WTC11 (cell line): ENCODE data around the gene BMPR1B. TPM values are rescaled to one million over a fixed set of nuclear protein-coding genes. Genes with fewer than 3 reads are reported as not detected.

Experiments
- ATAC-seq: fragments of 200-7000 bp; cut with Tn5 transposase; 2 replicates; pipeline ENCODE4 v1.10.0; 2021; ENCODE audit warnings: mild to moderate bottlenecking, moderate library complexity
- CTCF ChIA-PET: fragments of 300-600 bp; sonication (Branson Sonifier 250); formaldehyde crosslinking; loops from one replicate; lab custom pipeline; 2021; ENCODE audit warnings: antibody characterized with exemption; lab: Charles Lee
- POLR2A ChIA-PET: fragments of 350-600 bp; sonication (Branson Sonifier 250); formaldehyde crosslinking; loops from one replicate; lab custom pipeline; 2021; ENCODE audit warnings: antibody characterized with exemption; lab: Charles Lee
- DNase-seq: peaks from one replicate; pipeline ENCODE4 v3.0.0; 2021; ENCODE audit warnings: low spot score
- H3K27ac Mint-ChIP-seq: 2 replicates; pipeline ENCODE4 v1.8.0; 2021; ENCODE audit warnings: mixed read lengths
- H3K27me3 Mint-ChIP-seq: 2 replicates; pipeline ENCODE4 v1.8.0; 2021; ENCODE audit warnings: low read depth, mild to moderate bottlenecking, moderate library complexity, mixed read lengths
- H3K36me3 Mint-ChIP-seq: 2 replicates; pipeline ENCODE4 v1.8.0; 2021; ENCODE audit warnings: mixed read lengths
- H3K4me1 Mint-ChIP-seq: 2 replicates; pipeline ENCODE4 v1.8.0; 2022; ENCODE audit warnings: mixed read lengths
- H3K4me3 Mint-ChIP-seq: 2 replicates; pipeline ENCODE4 v1.8.0; 2021; ENCODE audit warnings: mild to moderate bottlenecking, moderate library complexity, mixed read lengths
- H3K9me3 Mint-ChIP-seq: 2 replicates; pipeline ENCODE4 v1.8.0; 2021; ENCODE audit warnings: mixed read lengths
- ATF1 ChIP-seq: sonication (generic); formaldehyde crosslinking; IDR thresholded peaks from 2 replicates; pipeline ENCODE4 v1.8.1; 2023; ENCODE audit warnings: mild to moderate bottlenecking, moderate library complexity, missing genetic modification reagents
- CREB1 ChIP-seq: sonication (generic); formaldehyde crosslinking; IDR thresholded peaks from 2 replicates; pipeline ENCODE4 v1.8.0; 2023; ENCODE audit warnings: mild to moderate bottlenecking, missing genetic modification reagents
- ESRRA ChIP-seq: sonication (generic); formaldehyde crosslinking; IDR thresholded peaks from 2 replicates; pipeline ENCODE4 v1.8.1; 2022; ENCODE audit warnings: mild to moderate bottlenecking, missing genetic modification reagents, borderline replicate concordance
- FOXJ3 ChIP-seq: sonication (generic); formaldehyde crosslinking; IDR thresholded peaks from 2 replicates; pipeline ENCODE4 v1.9.0; 2021; ENCODE audit warnings: missing genetic modification reagents, mild to moderate bottlenecking, borderline replicate concordance
- FOXP1 ChIP-seq: sonication (generic); formaldehyde crosslinking; IDR thresholded peaks from 2 replicates; pipeline ENCODE4 v1.8.0; 2022; ENCODE audit warnings: missing genetic modification reagents, mild to moderate bottlenecking, moderate library complexity, borderline replicate concordance
- GTF2I ChIP-seq: fragments of 250-450 bp; sonication (Bioruptor Pico); conservative IDR thresholded peaks from 2 replicates; pipeline ENCODE4 v1.4.0; 2021; ENCODE audit warnings: mild to moderate bottlenecking
- KAT7 ChIP-seq: sonication (generic); formaldehyde crosslinking; IDR thresholded peaks from 2 replicates; pipeline ENCODE4 v1.8.1; 2023; ENCODE audit warnings: missing genetic modification reagents, mild to moderate bottlenecking, borderline replicate concordance
- NFE2L1 ChIP-seq: sonication (generic); formaldehyde crosslinking; IDR thresholded peaks from 2 replicates; pipeline ENCODE4 v1.8.1; 2023; ENCODE audit warnings: missing genetic modification reagents
- NFYB ChIP-seq: sonication (generic); formaldehyde crosslinking; conservative IDR thresholded peaks from 2 replicates; pipeline ENCODE4 v1.8.0; 2022; ENCODE audit warnings: low read depth, missing genetic modification reagents
- NR1H2 ChIP-seq: sonication (generic); formaldehyde crosslinking; IDR thresholded peaks from 2 replicates; pipeline ENCODE4 v1.9.0; 2021; ENCODE audit warnings: mild to moderate bottlenecking, moderate library complexity, missing genetic modification reagents
- OVOL2 ChIP-seq: fragments of 250-450 bp; sonication (Bioruptor Pico); IDR thresholded peaks from 2 replicates; pipeline ENCODE4 v1.9.0; 2021; ENCODE audit warnings: mild to moderate bottlenecking, borderline replicate concordance
- PRRX2 ChIP-seq: fragments of 250-450 bp; sonication (Bioruptor Pico); IDR thresholded peaks from 2 replicates; pipeline ENCODE4 v1.8.0; 2021; ENCODE audit warnings: mild to moderate bottlenecking
- RORB ChIP-seq: fragments of 250-450 bp; sonication (Bioruptor Pico); IDR thresholded peaks from 2 replicates; pipeline ENCODE4 v1.9.0; 2021; ENCODE audit warnings: mild to moderate bottlenecking
- ZNF317 ChIP-seq: sonication (generic); formaldehyde crosslinking; IDR thresholded peaks from 2 replicates; pipeline ENCODE4 v1.8.1; 2023; ENCODE audit warnings: low read depth, mild to moderate bottlenecking, moderate library complexity, missing genetic modification reagents, borderline replicate concordance
- ZNF423 ChIP-seq: fragments of 250-450 bp; sonication (Bioruptor Pico); IDR thresholded peaks from 2 replicates; pipeline ENCODE4 v2.1.2; 2022; ENCODE audit warnings: mild to moderate bottlenecking, moderate library complexity
- total RNA-seq: library from RNA; stranded (reverse); gene quantifications from 3 replicates; pipeline ENCODE4 v1.2.3, GENCODE V29; 2021
- TF ChIP-seq, protein P1 (sequence below): fragments of 200-600 bp; IDR thresholded peaks from 2 replicates; pipeline ENCODE4 v1.8.0; 2022; ENCODE audit warnings: antibody characterized with exemption
- TF ChIP-seq, protein P2 (sequence below): fragments of 250-450 bp; sonication (Bioruptor Pico); IDR thresholded peaks from 2 replicates; pipeline ENCODE4 v1.9.0; 2021; ENCODE audit warnings: mild to moderate bottlenecking
- TF ChIP-seq, protein P3 (sequence below): sonication (generic); formaldehyde crosslinking; IDR thresholded peaks from 2 replicates; pipeline ENCODE4 v1.8.1; 2022; ENCODE audit warnings: missing genetic modification reagents, borderline replicate concordance
- TF ChIP-seq, protein P4 (sequence below): fragments of 250-450 bp; sonication (Bioruptor Pico); conservative IDR thresholded peaks from 2 replicates; pipeline ENCODE4 v1.9.0; 2021; ENCODE audit warnings: mild to moderate bottlenecking
- TF ChIP-seq, protein P5 (sequence below): fragments of 250-450 bp; sonication (Bioruptor Pico); IDR thresholded peaks from 2 replicates; pipeline ENCODE4 v1.9.0; 2021; ENCODE audit warnings: mild to moderate bottlenecking
- TF ChIP-seq, protein P6 (sequence below): sonication (generic); formaldehyde crosslinking; IDR thresholded peaks from 2 replicates; pipeline ENCODE4 v1.8.1; 2023; ENCODE audit warnings: mild to moderate bottlenecking, missing genetic modification reagents, moderate library complexity
- TF ChIP-seq, protein P7 (sequence below): sonication (generic); formaldehyde crosslinking; IDR thresholded peaks from 2 replicates; pipeline ENCODE4 v1.8.0; 2022; ENCODE audit warnings: mild to moderate bottlenecking, missing genetic modification reagents

Gene BMPR1B
- total RNA-seq, 1 experiment from 2014 or later = 0.77 TPM

DNA sequence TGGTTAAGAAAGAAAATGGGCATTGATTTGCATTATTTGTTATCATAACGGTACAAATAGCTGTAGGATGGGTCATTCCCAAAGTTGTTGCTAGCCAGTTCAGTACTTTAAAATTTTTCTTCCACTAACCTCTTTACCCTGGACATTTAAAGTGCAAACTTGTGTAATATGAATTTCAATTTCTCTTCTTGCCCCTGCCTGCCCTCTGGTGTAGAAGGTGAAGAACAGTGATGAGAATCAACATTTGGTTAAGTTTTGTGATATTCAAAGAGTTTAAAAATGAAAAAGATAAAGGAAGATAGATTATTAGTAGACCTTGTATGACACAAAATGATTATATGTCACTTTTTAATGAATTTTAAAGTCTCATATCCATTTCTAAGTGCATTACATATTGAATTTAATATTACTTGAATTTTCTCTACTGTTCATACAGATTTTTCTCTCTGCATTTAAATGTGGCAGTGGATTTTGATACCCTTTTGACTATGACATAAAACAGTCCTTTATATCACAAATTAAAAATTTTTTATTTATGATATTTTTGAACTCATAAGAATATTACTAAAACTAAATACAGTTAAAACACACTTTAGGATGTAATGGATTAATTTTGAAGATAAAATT is 337.7 kb downstream of the BMPR1B start:
- CTCF ChIA-PET = no interaction called here
- TF ChIP-seq, protein P1, sequence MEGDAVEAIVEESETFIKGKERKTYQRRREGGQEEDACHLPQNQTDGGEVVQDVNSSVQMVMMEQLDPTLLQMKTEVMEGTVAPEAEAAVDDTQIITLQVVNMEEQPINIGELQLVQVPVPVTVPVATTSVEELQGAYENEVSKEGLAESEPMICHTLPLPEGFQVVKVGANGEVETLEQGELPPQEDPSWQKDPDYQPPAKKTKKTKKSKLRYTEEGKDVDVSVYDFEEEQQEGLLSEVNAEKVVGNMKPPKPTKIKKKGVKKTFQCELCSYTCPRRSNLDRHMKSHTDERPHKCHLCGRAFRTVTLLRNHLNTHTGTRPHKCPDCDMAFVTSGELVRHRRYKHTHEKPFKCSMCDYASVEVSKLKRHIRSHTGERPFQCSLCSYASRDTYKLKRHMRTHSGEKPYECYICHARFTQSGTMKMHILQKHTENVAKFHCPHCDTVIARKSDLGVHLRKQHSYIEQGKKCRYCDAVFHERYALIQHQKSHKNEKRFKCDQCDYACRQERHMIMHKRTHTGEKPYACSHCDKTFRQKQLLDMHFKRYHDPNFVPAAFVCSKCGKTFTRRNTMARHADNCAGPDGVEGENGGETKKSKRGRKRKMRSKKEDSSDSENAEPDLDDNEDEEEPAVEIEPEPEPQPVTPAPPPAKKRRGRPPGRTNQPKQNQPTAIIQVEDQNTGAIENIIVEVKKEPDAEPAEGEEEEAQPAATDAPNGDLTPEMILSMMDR = peak; percentile 19; the same call in 1 of the 2 replicates
- no peak for TF ChIP-seq ATF1 (CRISPR knock-in tag)
- TF ChIP-seq, all 79 proteins: peak for 1
- no peaks in the 10 kb centered on the region for H3K4me1 Mint-ChIP-seq
- no peak for DNase-seq
- H3K9me3 Mint-ChIP-seq = no peaks in the 10 kb centered on the region
- no peak overlapping the region for H3K27ac Mint-ChIP-seq
- no peak overlapping the region for H3K4me3 Mint-ChIP-seq
- no peaks in the 10 kb centered on the region for H3K27me3 Mint-ChIP-seq
- no peak for ATAC-seq
- POLR2A ChIA-PET = no interaction called here
- no peaks in the 10 kb centered on the region for H3K36me3 Mint-ChIP-seq

DNA sequence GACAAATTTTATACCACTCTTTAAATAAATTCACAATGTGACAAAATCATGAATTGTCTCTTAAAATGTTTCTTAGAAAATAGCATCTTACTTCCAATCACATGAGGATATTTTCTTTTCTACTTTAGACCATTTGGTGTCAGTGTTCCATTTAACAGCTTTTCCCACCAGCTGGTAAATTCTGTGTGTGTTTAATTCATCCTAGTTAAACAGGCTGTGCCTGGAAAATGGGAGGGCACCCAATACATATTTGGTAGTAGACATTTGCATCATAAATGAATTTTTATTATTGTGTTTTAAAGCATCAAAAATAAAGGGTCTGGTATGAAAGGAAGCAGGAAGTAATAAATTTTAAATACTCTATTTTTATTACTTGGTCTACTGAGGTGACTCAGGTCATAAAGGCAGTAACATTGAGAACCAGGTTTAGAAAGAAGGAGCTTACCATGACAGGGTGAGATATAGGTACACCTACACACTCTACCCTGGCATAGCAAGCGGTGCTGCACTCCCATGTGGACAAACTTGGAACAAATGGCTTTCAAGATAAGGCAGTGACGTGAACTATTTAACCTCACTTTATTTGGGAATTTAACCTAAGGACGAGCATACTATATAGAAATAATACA is 344.5 kb downstream of the BMPR1B start:
- TF ChIP-seq GTF2I (CRISPR knock-in tag) (no peak), OVOL2 (no peak), FOXJ3 (CRISPR knock-in tag) (no peak), NFE2L1 (CRISPR knock-in tag) (no peak), PRRX2 (CRISPR knock-in tag) (no peak)
- TF ChIP-seq, protein P2, sequence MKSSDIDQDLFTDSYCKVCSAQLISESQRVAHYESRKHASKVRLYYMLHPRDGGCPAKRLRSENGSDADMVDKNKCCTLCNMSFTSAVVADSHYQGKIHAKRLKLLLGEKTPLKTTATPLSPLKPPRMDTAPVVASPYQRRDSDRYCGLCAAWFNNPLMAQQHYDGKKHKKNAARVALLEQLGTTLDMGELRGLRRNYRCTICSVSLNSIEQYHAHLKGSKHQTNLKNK (CRISPR knock-in tag) = no peak
- TF ChIP-seq, protein P3, sequence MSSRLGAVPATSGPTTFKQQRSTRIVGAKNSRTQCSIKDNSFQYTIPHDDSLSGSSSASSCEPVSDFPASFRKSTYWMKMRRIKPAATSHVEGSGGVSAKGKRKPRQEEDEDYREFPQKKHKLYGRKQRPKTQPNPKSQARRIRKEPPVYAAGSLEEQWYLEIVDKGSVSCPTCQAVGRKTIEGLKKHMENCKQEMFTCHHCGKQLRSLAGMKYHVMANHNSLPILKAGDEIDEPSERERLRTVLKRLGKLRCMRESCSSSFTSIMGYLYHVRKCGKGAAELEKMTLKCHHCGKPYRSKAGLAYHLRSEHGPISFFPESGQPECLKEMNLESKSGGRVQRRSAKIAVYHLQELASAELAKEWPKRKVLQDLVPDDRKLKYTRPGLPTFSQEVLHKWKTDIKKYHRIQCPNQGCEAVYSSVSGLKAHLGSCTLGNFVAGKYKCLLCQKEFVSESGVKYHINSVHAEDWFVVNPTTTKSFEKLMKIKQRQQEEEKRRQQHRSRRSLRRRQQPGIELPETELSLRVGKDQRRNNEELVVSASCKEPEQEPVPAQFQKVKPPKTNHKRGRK (CRISPR knock-in tag) = no peak
- TF ChIP-seq, protein P4, sequence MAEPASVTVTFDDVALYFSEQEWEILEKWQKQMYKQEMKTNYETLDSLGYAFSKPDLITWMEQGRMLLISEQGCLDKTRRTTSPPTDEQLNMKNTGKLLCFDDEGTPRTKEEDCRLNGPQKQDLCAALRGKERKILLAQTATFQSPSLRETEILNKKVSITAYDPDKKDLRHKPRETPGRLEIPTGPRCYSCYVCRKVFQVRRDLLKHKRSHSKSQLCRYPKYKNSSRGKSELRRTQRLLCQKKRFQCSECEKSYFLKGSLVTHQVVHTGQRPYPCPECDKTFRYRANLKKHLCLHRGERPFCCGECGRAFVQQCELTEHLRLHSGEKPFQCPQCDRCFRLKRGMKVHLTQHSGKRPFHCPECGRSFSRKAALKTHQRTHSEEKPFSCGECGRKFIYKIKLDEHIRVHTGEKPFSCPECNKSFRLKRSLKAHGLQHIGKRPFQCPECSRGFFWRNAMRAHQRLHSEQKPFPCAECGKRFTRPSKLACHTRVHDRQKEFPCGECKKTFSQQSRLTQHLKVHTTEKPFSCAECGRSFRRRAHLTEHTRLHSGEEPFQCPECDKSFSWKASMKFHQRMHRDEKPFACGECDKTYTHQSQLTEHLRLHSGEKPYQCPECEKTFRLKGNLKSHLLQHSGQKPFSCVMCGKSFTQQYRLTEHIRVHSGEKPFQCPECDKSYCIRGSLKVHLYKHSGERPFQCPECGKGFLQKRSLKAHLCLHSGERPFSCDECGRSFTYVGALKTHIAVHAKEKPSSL (CRISPR knock-in tag) = no peak
- ChIA-PET CTCF (no interaction called here), POLR2A (no interaction called here)
- Mint-ChIP-seq H3K36me3 (no peaks in the 10 kb centered on the region), H3K27ac (no peak overlapping the region), H3K4me3 (no peak overlapping the region), H3K4me1 (peaks cover 7% of the 10 kb centered on the region), H3K27me3 (no peaks in the 10 kb centered on the region), H3K9me3 (no peaks in the 10 kb centered on the region)
- peak; percentile 41; the same call in 1 of the 2 replicates for ATAC-seq
- no peak for DNase-seq

DNA sequence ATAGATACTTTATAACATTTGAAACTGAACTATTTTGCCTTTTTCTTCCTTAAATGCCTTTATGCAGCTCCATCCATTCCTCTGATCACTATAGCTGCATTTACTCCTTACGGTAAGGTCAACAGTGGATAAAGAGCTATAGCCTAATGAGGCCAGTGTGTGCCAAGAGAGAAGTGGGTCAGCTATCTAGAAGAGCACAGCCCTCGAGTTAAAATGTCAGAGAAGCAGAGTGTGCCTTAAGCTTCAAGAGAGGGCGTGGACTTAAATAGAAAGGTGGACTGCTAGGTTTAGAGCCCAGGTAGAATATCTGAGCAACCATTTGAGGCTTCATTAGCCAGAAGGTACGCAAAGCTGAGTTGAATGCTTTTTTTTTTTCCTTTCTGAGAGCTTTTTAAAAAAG is 347.4 kb downstream of the BMPR1B start:
- DNase-seq = no peak
- H3K4me1 Mint-ChIP-seq = peaks cover 7% of the 10 kb centered on the region
- ATAC-seq = no peak
- H3K36me3 Mint-ChIP-seq = no peaks in the 10 kb centered on the region
- CTCF ChIA-PET = interaction anchor here (0.7 to 0.9 kb wide), 2 partner anchors 19 to 484 kb away, joined by 3 read pairs; no protein-coding TSS in a partner anchor
- POLR2A ChIA-PET = interaction anchor here (0.6 kb wide), 1 partner anchor 390 kb away, joined by 5 read pairs; no protein-coding TSS in a partner anchor
- H3K27me3 Mint-ChIP-seq = no peaks in the 10 kb centered on the region
- no peaks in the 10 kb centered on the region for H3K9me3 Mint-ChIP-seq
- no peak overlapping the region for H3K4me3 Mint-ChIP-seq
- H3K27ac Mint-ChIP-seq = no peak overlapping the region
- TF ChIP-seq RORB (CRISPR knock-in tag) (no peak), ZNF423 (no peak), FOXP1 (no peak), NFYB (no peak), ZNF317 (CRISPR knock-in tag) (no peak), NR1H2 (CRISPR knock-in tag) (no peak), KAT7 (CRISPR knock-in tag) (no peak), ESRRA (no peak), CREB1 (no peak), ATF1 (CRISPR knock-in tag) (no peak)
- TF ChIP-seq, protein P5, sequence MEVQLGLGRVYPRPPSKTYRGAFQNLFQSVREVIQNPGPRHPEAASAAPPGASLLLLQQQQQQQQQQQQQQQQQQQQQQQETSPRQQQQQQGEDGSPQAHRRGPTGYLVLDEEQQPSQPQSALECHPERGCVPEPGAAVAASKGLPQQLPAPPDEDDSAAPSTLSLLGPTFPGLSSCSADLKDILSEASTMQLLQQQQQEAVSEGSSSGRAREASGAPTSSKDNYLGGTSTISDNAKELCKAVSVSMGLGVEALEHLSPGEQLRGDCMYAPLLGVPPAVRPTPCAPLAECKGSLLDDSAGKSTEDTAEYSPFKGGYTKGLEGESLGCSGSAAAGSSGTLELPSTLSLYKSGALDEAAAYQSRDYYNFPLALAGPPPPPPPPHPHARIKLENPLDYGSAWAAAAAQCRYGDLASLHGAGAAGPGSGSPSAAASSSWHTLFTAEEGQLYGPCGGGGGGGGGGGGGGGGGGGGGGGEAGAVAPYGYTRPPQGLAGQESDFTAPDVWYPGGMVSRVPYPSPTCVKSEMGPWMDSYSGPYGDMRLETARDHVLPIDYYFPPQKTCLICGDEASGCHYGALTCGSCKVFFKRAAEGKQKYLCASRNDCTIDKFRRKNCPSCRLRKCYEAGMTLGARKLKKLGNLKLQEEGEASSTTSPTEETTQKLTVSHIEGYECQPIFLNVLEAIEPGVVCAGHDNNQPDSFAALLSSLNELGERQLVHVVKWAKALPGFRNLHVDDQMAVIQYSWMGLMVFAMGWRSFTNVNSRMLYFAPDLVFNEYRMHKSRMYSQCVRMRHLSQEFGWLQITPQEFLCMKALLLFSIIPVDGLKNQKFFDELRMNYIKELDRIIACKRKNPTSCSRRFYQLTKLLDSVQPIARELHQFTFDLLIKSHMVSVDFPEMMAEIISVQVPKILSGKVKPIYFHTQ (CRISPR knock-in tag) = no peak
- TF ChIP-seq, protein P6, sequence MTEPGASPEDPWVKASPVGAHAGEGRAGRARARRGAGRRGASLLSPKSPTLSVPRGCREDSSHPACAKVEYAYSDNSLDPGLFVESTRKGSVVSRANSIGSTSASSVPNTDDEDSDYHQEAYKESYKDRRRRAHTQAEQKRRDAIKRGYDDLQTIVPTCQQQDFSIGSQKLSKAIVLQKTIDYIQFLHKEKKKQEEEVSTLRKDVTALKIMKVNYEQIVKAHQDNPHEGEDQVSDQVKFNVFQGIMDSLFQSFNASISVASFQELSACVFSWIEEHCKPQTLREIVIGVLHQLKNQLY (CRISPR knock-in tag) = no peak
- TF ChIP-seq, protein P7, sequence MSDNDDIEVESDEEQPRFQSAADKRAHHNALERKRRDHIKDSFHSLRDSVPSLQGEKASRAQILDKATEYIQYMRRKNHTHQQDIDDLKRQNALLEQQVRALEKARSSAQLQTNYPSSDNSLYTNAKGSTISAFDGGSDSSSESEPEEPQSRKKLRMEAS (CRISPR knock-in tag) = no peak
